NCI-H2081 treated with DMSO at 0.1 percent for 48 hours (cell line): ENCODE results near the gene SIPA1L3.

Experiments used
- DNase-seq: peaks from one replicate; lab custom pipeline; 2025; lab: John Stamatoyannopoulos, UW

Gene SIPA1L3

GRCh38 chr19:38191747-38192146, 284.7 kb downstream of the SIPA1L3 start:
- no peak for DNase-seq

DNA sequence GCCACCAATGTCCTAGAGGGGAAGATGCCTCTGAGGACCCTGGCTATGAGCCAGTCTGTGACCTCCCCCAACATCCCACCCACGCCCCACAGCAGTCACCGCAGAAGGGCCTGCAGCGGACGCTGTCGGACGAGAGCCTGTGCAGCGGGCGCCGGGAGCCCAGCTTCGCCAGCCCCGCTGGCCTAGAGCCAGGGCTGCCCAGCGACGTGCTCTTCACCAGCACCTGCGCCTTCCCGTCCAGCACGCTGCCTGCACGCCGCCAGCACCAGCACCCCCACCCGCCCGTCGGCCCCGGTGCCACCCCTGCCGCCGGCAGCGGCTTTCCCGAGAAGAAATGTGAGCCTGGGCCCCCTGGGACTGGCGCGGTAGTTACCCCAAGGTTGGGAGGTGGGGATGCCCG, 286.4 kb downstream of the SIPA1L3 start:
- no peak for DNase-seq

DNA sequence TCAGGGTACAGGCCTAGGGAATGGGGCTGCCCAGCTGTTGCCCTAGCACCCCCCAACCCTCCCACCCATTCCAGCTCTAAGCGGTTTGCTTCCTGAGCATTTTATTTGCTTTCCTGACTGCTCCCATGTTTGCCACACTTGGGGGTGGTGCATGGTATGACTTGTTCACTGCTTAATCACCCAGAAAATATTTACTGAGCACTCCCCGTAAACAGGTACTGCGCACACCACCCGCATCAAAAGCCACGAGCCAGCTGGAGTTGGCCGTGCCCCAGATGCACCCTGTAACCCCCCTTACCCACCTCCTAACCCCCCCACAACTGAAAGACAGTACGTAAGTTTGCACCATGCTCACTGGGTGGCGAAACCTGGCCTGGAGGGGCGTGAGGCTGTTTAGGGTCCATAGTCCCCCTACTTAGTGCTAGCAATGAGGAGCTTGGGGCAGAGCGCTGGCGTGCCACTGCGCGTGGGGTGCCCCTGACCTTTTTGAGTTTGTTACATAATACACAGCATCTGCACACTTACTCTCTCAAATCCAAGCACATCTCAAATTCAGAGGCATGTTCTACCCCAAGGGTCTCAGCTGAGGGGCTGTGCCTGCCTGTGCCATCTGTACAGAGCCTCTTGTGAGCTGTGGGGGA, 287.2 kb downstream of the SIPA1L3 start:
- no peak for DNase-seq

DNA sequence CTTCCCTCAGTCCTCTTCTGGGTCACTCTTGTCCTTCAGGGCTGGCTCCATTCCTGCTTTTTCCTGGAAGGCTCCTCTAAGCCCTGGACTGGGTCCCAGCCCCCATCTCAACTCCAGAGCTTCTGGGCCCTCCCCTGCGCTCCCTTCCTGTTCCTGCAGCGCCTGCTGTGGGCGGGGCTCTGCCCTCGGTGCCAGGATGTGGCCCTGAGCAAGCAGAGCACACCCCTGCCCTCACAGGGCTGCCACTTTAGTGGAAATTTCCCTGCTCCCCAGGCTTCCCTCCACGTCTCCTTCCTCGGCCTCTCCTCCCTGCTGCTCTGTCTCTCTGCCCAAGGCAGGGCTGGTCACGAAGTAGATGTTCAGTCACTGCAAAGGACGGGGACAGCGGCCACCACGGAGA, 288.2 kb downstream of the SIPA1L3 start:
- no peak for DNase-seq

- no peak for DNase-seq
Measured at GRCh38 chr19:38196245-38196837, 289.3 kb downstream of the SIPA1L3 start.

DNA sequence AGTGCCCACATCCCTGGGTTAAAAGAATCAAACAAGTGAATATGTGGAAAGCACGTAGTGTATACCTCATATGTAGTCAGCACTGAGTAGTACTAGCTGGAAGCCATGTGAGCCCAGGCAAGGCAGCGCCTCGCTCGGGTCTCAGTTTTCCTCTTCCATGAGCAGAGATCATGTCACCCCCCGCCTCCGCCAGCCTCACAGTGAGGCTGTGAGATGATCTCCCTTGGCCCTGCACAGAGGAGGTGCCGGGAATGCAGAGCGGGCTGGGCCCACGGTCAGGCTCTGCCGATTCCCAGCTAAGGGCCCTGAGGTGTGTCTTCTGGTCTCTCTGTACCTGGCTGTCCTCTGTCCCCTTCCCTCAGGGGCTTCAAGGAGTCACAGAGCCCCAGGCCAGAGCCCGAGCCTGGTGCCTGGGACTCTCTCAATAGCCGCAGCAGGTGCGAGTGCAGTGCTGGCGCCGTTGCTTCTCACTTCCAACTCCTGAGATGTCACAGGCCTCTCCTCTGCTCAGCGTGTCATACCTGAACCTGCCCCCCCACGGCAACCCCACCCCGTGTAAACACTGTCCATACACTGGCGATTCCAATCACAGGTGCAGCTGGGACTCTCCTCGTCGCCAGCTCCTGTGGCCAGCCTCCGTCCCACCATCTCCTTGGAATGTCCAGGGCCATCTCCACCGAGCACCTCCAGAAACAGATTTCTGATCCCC, 290.1 kb downstream of the SIPA1L3 start:
- no peak for DNase-seq

- no peak for DNase-seq
Measured at GRCh38 chr19:38197937-38198704, 291.1 kb downstream of the SIPA1L3 start.

GRCh38 chr19:38199340-38199739, 292.3 kb downstream of the SIPA1L3 start:
- no peak for DNase-seq

- no peak for DNase-seq
Measured at GRCh38 chr19:38201731-38202130, 294.7 kb downstream of the SIPA1L3 start.

DNA sequence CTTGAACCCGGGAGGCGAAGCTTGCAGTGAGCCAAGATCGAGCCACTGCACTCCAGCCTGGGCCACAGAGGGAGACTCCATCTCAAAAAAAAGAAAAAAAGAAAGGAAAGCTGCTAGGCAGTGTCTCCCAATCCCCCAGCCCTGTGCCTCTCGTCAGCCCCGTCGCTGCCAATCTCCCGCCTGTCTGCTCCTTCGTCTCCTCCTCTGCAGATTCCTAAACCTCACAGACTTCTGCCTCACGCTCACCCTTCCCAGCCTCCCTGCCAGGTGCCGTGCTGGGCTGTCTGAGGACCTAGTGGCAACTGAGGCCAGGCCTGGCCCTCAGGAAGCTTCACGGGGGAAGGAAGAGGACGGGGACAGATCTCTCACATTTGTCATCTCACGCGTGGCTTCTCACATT, 295.5 kb downstream of the SIPA1L3 start:
- no peak for DNase-seq

DNA sequence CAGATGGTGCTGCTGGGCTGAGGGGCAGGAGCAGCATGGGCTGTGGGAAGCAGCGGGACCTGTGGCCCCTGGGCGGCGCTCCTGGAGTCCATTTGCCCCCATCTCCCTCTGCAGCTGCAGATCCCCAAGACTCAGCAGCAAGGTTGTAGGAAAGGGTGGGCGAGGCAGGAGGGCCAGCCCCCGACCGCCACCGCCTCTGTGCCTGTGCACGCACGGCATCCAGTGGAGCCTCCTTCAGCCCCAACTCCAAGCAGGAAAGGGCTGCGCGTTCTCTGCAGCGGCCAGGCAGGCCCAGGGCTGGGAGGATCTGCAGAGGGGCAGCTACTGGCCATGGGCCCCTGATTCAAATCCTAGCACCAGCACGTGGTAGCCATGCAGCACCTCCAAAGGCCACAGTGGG, 296.2 kb downstream of the SIPA1L3 start:
- DNase-seq: no peak

DNA sequence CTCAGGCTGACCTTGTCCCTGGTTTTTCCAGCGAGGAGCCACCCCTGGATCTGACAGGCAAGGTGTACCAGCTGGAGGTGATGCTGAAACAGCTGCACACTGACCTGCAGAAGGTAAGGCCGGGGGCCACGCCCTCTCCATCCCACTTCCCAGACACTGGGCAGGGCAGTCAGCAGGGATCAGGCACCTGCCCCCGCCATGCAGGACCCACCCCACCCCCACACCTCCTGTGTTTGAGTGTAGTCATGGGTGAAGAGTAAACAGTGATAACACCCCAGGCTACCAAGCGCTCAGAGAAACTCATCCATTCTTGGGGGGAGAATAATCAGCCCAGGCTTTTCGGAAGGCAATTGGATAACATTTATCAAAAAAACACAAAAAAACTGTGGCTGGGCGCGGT, 297.1 kb downstream of the SIPA1L3 start:
- DNase-seq: no peak

DNA sequence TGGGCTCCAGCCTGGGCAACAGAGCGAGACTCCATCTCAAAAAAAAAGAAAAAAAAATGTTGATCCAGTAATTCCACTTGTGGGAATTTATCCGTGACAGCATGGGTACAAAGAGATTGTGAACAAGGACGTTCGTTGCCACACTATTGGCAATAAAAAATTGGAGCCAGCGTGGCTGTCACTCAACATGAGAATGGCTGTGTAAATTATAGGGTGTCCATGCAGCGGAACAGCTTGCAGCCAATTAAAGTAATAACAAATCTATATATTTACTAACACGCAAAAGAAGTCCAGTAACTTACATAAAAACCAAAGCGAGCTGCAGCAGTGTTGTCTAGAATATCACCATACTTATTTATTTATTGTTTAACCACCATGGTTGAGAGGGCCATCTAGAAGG, 297.7 kb downstream of the SIPA1L3 start:
- DNase-seq: no peak

GRCh38 chr19:38206006-38206745, 299.2 kb downstream of the SIPA1L3 start:
- no peak for DNase-seq

DNA sequence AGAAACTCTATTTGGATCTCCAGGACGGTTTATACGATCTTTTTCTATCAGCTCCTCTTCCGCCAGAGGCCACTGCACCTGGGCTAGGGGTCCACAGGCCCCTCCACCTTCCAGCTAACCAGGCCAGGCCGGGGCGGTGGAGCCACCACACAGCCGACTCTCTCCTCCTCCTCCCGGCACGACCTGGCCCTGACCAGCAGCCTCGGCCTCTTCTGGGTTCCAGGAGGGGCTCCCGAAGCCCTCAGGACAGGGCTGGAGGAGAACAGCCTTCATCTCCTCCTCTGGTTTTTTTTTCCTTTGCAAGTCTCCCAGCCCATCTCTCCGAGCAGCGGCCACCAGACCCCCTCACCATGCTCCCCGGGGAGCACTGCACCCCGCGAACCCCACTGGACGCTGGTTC, 299.9 kb downstream of the SIPA1L3 start:
- DNase-seq: no peak

DNA sequence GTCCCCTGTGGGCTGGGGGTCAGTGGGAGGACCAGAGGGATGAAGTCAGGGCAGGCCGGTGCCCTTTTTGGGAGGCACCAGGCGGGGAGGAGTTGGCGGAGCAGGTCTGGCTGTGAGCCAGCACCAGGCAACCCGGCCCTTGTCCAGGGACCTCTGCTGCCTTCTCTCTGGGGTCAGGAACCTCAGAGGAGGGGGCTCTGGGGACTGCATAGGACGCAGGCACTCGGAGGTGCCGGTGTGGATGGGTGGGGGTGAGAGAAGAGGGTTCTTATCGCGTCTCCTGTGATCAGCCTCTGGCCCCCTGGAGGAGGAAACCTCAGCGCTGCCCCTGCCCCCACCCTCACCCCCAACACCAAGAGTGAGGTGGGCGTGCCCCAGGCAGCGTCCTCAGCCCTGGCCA, 300.5 kb downstream of the SIPA1L3 start:
- DNase-seq: no peak

GRCh38 chr19:38208571-38208970, 301.6 kb downstream of the SIPA1L3 start:
- DNase-seq: no peak

- DNase-seq: no peak
Measured at GRCh38 chr19:38209152-38209551, 302.1 kb downstream of the SIPA1L3 start.

DNA sequence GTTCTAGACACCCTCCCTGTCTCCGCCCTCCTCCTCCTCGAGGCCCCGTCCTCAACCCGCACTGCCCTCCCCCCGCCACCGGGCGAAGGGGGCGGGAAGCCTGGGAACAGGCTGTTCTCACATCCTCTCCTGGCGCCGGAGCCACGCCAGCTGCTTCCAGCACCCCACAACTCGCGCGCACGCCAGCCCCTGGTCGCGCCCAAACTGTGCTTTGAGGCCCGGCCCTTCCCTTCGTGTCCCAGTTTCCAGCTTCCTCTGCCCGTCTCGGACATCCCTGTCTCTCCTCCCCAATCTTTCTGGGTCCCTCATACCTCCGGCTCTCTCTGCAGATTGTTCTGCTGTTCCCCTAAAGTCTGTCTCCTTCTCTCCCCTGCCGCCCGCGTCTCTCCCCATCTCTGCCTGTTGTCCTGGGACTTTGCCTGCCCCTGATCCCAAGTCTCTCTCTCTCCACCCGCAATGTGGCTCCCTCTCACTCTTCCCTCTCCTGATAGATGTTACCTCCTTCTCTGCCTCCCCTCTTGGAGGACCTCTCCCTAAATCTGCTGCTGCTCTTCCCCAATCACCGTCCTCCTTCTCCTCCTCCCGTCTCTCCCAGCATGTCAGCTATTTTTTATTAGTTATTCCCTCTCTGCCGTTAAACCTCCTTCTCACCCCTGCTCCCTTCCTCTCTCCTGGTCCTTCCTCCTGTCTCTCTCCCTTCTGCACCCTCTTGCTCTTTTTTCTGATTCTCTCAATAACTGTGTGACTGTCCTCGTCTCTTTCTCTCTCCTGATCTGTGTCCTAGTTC, 302.9 kb downstream of the SIPA1L3 start:
- no peak for DNase-seq

DNA sequence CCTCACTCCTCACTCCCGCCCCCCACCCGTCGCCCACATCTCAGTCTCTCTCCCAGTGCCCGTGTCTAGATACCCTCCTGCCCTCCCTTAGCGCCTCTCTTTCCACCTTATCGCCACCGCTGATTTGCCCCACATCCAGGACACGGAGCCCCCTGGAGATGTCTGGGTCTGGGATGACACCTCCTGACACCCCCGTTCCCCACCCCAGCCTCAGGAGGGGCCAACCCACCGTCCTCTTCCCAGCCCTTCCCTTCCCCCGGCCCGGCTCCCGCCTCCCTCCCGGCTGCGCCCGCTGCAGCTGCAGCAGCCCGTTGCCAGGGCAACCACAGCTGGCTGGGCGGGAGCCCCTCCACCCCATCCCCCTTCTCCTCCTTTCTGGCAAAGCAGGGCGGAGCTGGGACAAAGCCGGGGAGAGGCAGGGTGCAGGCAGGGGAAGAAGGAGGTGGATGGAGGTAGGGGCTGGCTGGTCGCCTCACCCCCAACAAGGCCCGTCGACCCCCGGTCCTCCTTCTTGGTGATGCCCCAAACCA, 303.5 kb downstream of the SIPA1L3 start:
- DNase-seq: no peak

GRCh38 chr19:38211151-38211591, 304.2 kb downstream of the SIPA1L3 start:
- no peak for DNase-seq
